NCI-H69 (cell line): ENCODE data around the gene FNDC5.

ENCODE experiments used
- DNase-seq: peaks from one replicate; lab custom pipeline; 2025; lab: John Stamatoyannopoulos, UW

The FNDC5 gene

GRCh38 chr1:32884032-32884372 lies 13.3 kb upstream of the FNDC5 start:
- DNase-seq: peak; percentile 27

GRCh38 chr1:32883338-32884031 lies 12.8 kb upstream of the FNDC5 start:
- peak; percentile 80 for DNase-seq

- peak; percentile 95 for DNase-seq
These were observed 11.4 kb upstream of the FNDC5 start for GRCh38 chr1:32881871-32882850.

GRCh38 chr1:32881291-32881690 lies 10.6 kb upstream of the FNDC5 start:
- DNase-seq: peak; percentile 69

- DNase-seq: peak; percentile 55
These were observed 7.9 kb upstream of the FNDC5 start for GRCh38 chr1:32878637-32879041.

- peak; percentile 73 for DNase-seq
These were observed 7.5 kb upstream of the FNDC5 start for GRCh38 chr1:32878183-32878582.

GRCh38 chr1:32877211-32878110 lies 6.7 kb upstream of the FNDC5 start:
- DNase-seq: peak; percentile 65

- peak; percentile 72 for DNase-seq
These were observed 5.9 kb upstream of the FNDC5 start for GRCh38 chr1:32876341-32877210.

GRCh38 chr1:32874860-32875752 lies 4.4 kb upstream of the FNDC5 start:
- DNase-seq: peak; percentile 35

GRCh38 chr1:32873484-32873883 lies 2.8 kb upstream of the FNDC5 start:
- DNase-seq: no peak

- DNase-seq: no peak
These were observed 1.4 kb upstream of the FNDC5 start for GRCh38 chr1:32872192-32872460.

- DNase-seq: peak; percentile 65
These were observed 866 bp upstream of the FNDC5 start for GRCh38 chr1:32871364-32872191.

- no peak for DNase-seq
These were observed 643 bp downstream of the FNDC5 start for GRCh38 chr1:32869923-32870614.

GRCh38 chr1:32868806-32869455 lies 1.8 kb downstream of the FNDC5 start:
- no peak for DNase-seq

- DNase-seq: no peak
These were observed 2.6 kb downstream of the FNDC5 start for GRCh38 chr1:32868085-32868484.

GRCh38 chr1:32867671-32868070 lies 3.0 kb downstream of the FNDC5 start:
- DNase-seq: no peak

- DNase-seq: no peak
These were observed 3.6 kb downstream of the FNDC5 start for GRCh38 chr1:32867151-32867550.
